ENCODE data around the gene NCDN.
"Not testable (repeated sequence)": the region's sequence is repeated elsewhere in the genome, so short reads cannot be mapped to it uniquely, and the experiment has no call there.

NCDN gene

DNA sequence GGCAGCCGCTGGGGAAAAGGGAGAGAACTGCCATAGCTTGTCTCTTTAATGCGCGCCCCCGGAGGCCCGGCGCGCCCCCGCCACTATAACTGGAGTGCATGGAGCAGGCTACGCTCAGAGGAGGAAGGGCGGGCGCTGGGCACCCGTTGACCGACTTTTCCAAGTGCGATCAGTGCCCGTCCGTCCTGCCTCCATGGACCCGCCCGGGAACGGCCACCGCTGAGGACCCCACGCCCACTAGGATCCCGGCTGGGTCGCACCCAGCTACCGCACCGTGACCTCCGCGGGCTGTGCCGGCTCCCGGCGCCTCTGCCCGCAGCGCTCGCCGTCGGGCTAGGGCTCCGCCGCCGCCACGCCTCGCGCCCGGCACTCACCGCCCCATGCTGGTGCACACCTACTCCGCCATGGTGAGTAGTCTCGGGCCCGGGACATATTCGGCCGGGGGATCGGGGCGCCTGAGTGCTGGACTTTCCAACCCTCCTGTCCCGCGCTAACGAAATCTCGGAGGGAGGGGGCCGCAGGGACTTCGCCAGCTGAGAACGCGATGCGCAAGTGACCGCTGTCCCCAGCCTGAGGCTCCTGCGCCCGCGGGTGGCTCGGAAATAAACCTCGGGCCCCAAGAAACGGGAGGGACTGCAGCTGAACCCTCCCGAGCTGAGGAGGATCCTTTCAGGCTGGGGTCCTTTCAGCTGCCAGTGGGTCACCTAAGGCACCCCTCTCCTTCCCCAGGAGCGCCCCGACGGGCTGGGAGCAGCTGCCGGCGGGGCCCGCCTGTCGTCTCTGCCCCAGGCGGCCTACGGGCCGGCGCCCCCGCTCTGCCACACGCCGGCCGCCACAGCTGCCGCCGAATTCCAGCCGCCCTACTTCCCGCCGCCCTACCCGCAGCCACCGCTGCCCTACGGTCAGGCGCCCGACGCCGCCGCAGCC lies 15.9 kb downstream of the NCDN start, which contains the start of gene TFAP2E:
Gene TFAP2E, plus strand, starts transcription at position 117 of the 927 bp plus-strand sequence. Its CDS starts 264 bp downstream, at position 381.
- H3K27me3 ChIP-seq (ENCODE audit: control insufficient read depth, insufficient read depth, low read length), result peaks cover 83% of the 10 kb centered on the region
- H3K27ac ChIP-seq (ENCODE audit: low read depth, low read length), result no peak within 1 kb of the TSS
- no peaks in the 10 kb centered on the region for H3K9me3 ChIP-seq (ENCODE audit: control insufficient read depth, insufficient read depth, low read depth, low read length)
- peak within 1 kb of the TSS; percentile 55 for H3K9ac ChIP-seq (ENCODE audit: low read length)
- H3K4me3 ChIP-seq (ENCODE audit: low read depth, low read length), result peak within 1 kb of the TSS; percentile 80
- H3K4me1 ChIP-seq (ENCODE audit: control insufficient read depth, insufficient read depth, low read length), result peaks cover 34% of the 10 kb centered on the region
- H3K36me3 ChIP-seq (ENCODE audit: control insufficient read depth, insufficient read depth, low read length), result no peaks in the 10 kb centered on the region

DNA sequence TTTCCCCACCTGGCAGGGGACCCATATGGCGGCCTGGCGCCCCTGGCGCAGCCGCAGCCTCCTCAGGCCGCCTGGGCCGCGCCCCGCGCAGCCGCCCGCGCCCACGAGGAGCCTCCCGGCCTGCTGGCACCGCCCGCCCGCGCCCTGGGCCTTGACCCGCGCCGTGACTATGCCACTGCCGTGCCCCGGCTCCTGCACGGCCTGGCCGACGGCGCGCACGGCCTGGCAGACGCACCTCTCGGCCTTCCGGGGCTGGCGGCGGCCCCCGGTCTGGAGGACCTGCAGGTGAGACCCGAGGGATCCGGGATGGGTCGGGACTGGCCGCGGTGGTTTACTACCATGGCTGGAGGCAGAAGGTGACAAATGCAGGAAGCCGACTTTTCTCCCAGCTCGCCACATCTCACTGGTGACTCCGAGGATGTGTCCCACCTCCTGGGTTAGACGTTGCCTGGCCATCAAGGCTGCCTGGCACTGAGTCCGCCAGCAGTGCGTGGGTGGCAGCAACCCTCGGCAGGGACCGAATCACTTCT lies 16.6 kb downstream of the NCDN start:
- H3K36me3 ChIP-seq (ENCODE audit: control insufficient read depth, insufficient read depth, low read length), result no peaks in the 10 kb centered on the region
- no peaks in the 10 kb centered on the region for H3K9me3 ChIP-seq (ENCODE audit: control insufficient read depth, insufficient read depth, low read depth, low read length)
- H3K4me3 ChIP-seq (ENCODE audit: low read depth, low read length), result peak overlapping the region; percentile 80
- H3K27me3 ChIP-seq (ENCODE audit: control insufficient read depth, insufficient read depth, low read length), result peaks cover 87% of the 10 kb centered on the region
- H3K9ac ChIP-seq (ENCODE audit: low read length), result no peak overlapping the region
- H3K4me1 ChIP-seq (ENCODE audit: control insufficient read depth, insufficient read depth, low read length), result peaks cover 34% of the 10 kb centered on the region
- no peak overlapping the region for H3K27ac ChIP-seq (ENCODE audit: low read depth, low read length)

DNA sequence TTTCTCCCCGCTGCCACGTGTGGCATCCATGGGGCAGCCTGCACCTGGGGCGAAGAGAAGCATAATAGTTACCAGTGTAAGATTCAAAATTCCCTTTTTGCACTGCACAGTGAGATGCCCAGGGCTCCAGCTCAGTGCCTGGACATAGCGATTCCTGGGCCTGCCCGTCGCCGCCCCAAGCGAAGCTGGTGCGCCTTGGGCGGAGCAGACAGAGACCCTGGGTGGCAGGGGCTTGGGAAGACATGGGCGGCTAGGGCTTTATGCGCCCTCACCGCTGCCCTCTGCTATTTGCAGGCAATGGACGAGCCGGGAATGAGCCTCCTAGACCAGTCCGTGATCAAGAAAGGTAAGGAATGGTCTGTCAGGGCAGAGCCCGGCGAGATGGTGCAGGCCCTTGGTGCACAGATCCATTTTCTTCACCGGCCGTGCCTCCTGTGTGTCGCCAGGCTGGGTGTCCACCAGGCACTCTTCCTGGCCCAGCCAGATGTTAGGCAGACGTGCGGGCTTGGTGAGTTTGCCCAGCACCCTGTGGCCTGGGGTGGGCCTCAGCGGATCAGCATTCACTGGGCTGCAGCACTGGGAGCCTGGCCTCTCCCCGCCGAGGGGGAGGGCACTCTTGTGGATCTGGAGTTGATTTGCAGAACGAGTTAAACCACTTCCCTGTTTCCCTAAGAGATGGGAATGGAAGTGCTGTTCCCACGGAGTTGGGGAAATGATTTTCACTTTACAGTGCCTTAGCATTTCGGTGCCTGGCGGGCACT lies 17.2 kb downstream of the NCDN start:
- Histone ChIP-seq H3K9me3 (ENCODE audit: control insufficient read depth, insufficient read depth, low read depth, low read length) (no peaks in the 10 kb centered on the region), H3K9ac (ENCODE audit: low read length) (no peak overlapping the region), H3K27ac (ENCODE audit: low read depth, low read length) (no peak overlapping the region), H3K36me3 (ENCODE audit: control insufficient read depth, insufficient read depth, low read length) (no peaks in the 10 kb centered on the region), H3K4me1 (ENCODE audit: control insufficient read depth, insufficient read depth, low read length) (peaks cover 34% of the 10 kb centered on the region), H3K27me3 (ENCODE audit: control insufficient read depth, insufficient read depth, low read length) (peaks cover 87% of the 10 kb centered on the region), H3K4me3 (ENCODE audit: low read depth, low read length) (peak overlapping the region; percentile 80; the same call in 1 of the 2 replicates)

DNA sequence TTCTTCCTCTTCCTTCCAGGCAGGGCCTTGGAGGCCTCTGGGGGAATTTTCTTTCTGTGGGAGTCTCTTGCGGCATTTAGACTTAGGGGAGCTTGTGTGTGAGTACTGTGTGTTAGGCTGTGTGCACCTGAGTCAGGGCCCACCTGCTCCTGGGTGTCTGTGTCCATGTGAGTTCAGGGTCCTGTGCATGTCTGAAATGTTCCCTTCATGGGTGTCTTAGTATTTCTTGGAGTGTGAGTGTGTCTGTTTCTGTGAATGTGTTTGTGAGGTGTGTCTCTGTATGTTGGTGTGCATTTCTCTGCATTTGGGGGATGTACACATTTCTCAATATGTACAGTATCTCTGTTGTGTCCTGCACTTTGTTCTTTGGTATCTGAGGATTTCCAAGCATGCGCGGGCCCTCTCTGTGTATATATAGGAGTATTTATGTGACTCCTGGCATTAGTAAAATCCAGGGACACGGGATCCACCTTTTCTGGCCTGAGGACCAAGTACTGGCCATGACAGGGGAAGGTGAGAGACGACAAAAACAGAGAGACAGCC lies 17.9 kb downstream of the NCDN start:
- H3K9ac ChIP-seq (ENCODE audit: low read length), result no peak overlapping the region
- no peak overlapping the region for H3K27ac ChIP-seq (ENCODE audit: low read depth, low read length)
- H3K36me3 ChIP-seq (ENCODE audit: control insufficient read depth, insufficient read depth, low read length), result no peaks in the 10 kb centered on the region
- H3K9me3 ChIP-seq (ENCODE audit: control insufficient read depth, insufficient read depth, low read depth, low read length), result no peaks in the 10 kb centered on the region
- H3K4me3 ChIP-seq (ENCODE audit: low read depth, low read length), result no peak overlapping the region
- H3K4me1 ChIP-seq (ENCODE audit: control insufficient read depth, insufficient read depth, low read length), result peaks cover 34% of the 10 kb centered on the region
- H3K27me3 ChIP-seq (ENCODE audit: control insufficient read depth, insufficient read depth, low read length), result peaks cover 82% of the 10 kb centered on the region

DNA sequence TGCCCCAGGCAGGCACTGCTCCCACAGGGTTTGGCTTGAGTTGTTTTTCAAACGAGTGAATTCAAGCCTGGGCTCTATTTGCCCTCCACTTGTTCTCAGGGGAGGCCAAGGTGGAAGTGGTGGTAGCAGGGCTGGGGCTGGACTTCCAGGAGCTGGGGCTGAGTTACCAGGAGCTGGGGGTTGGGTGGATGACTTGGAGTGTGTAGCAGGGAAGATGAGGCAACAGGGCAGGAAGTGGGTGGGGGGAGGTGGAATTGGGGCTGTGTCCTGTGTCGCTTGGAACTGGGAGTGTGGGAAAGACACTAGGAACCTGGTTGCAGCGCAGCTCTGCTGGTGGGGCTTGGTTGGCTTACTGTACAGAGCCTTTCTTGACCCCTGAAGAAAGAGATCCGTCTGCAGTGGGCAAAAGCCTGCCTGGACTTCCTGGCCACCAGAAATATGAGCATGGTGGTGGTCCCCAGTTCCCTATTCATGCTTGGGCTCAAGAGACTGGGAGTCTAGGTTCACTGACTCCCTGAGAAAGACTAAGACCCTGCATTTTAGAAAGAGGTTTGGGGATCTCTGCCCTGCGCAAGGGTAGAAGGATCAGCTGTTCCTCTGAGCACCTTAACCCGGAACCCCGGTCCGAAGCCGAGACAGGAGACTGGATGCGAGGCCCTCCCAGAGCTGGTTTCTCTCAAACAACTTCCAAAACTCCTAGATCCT lies 18.6 kb downstream of the NCDN start:
- no peak overlapping the region for H3K27ac ChIP-seq (ENCODE audit: low read depth, low read length)
- H3K27me3 ChIP-seq (ENCODE audit: control insufficient read depth, insufficient read depth, low read length), result peaks cover 76% of the 10 kb centered on the region
- peaks cover 34% of the 10 kb centered on the region for H3K4me1 ChIP-seq (ENCODE audit: control insufficient read depth, insufficient read depth, low read length)

DNA sequence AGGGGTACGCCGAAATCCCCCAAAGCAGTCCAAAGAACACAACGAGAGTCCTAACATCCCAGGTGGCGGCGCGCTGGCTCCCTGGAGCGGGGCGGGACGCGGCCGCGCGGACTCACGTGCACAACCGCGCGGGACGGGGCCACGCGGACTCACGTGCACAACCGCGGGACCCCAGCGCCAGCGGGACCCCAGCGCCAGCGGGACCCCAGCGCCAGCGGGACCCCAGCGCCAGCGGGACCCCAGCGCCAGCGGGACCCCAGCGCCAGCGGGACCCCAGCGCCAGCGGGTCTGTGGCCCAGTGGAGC lies 19.1 kb downstream of the NCDN start:
- Histone ChIP-seq H3K4me3 (ENCODE audit: low read depth, low read length) (peak overlapping the region; percentile 72), H3K4me1 (ENCODE audit: control insufficient read depth, insufficient read depth, low read length) (peaks cover 34% of the 10 kb centered on the region), H3K27me3 (ENCODE audit: control insufficient read depth, insufficient read depth, low read length) (peaks cover 71% of the 10 kb centered on the region)
- H3K9me3 ChIP-seq (ENCODE audit: control insufficient read depth, insufficient read depth, low read depth, low read length); H3K36me3 ChIP-seq (ENCODE audit: control insufficient read depth, insufficient read depth, low read length); H3K9ac ChIP-seq (ENCODE audit: low read length); H3K27ac ChIP-seq (ENCODE audit: low read depth, low read length): not testable (repeated sequence)

More for the DNA sequence above, 18.6 kb downstream of the NCDN start:
- H3K9me3 ChIP-seq (ENCODE audit: control insufficient read depth, insufficient read depth, low read depth, low read length), result no peaks in the 10 kb centered on the region
- no peak overlapping the region for H3K9ac ChIP-seq (ENCODE audit: low read length)
- H3K36me3 ChIP-seq (ENCODE audit: control insufficient read depth, insufficient read depth, low read length), result no peaks in the 10 kb centered on the region
- H3K4me3 ChIP-seq (ENCODE audit: low read depth, low read length), result peak overlapping the region; percentile 30; the same call in 1 of the 2 replicates

DNA sequence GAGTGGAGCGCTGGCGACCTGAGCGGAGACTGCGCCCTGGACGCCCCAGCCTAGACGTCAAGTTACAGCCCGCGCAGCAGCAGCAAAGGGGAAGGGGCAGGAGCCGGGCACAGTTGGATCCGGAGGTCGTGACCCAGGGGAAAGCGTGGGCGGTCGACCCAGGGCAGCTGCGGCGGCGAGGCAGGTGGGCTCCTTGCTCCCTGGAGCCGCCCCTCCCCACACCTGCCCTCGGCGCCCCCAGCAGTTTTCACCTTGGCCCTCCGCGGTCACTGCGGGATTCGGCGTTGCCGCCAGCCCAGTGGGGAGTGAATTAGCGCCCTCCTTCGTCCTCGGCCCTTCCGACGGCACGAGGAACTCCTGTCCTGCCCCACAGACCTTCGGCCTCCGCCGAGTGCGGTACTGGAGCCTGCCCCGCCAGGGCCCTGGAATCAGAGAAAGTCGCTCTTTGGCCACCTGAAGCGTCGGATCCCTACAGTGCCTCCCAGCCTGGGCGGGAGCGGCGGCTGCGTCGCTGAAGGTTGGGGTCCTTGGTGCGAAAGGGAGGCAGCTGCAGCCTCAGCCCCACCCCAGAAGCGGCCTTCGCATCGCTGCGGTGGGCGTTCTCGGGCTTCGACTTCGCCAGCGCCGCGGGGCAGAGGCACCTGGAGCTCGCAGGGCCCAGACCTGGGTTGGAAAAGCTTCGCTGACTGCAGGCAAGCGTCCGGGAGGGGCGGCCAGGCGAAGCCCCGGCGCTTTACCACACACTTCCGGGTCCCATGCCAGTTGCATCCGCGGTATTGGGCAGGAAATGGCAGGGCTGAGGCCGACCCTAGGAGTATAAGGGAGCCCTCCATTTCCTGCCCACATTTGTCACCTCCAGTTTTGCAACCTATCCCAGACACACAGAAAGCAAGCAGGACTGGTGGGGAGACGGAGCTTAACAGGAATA lies 19.7 kb downstream of the NCDN start:
- no peaks in the 10 kb centered on the region for H3K36me3 ChIP-seq (ENCODE audit: control insufficient read depth, insufficient read depth, low read length)
- H3K27ac ChIP-seq (ENCODE audit: low read depth, low read length), result no peak overlapping the region
- peak overlapping the region; percentile 45 for H3K9ac ChIP-seq (ENCODE audit: low read length)
- peak overlapping the region; percentile 72 for H3K4me3 ChIP-seq (ENCODE audit: low read depth, low read length)
- H3K4me1 ChIP-seq (ENCODE audit: control insufficient read depth, insufficient read depth, low read length), result peaks cover 34% of the 10 kb centered on the region
- H3K9me3 ChIP-seq (ENCODE audit: control insufficient read depth, insufficient read depth, low read depth, low read length), result no peaks in the 10 kb centered on the region
- H3K27me3 ChIP-seq (ENCODE audit: control insufficient read depth, insufficient read depth, low read length), result peaks cover 65% of the 10 kb centered on the region

DNA sequence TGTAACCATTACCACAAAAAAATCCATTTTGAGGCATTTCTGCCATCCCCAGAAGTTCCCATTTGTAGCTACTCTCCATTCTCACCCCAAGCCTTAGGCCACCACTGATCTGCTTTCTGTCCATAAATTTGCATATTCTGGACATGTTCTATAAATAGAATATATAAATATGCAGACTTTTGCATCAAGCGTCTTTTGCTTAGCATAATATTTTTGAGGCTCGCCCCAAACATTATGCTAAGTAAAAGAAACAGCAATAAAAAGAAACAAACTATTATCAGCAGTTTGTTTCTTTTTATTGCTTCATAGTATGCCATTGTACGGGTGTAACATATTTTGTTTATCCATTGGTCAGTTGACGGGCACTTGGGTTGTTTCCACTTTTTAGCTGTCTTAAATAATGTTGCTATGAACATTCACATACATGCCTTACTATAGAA lies 23.4 kb downstream of the NCDN start:
- Histone ChIP-seq H3K9me3 (ENCODE audit: control insufficient read depth, insufficient read depth, low read depth, low read length) (no peaks in the 10 kb centered on the region), H3K27ac (ENCODE audit: low read depth, low read length) (no peak overlapping the region), H3K27me3 (ENCODE audit: control insufficient read depth, insufficient read depth, low read length) (peaks cover 28% of the 10 kb centered on the region), H3K36me3 (ENCODE audit: control insufficient read depth, insufficient read depth, low read length) (no peaks in the 10 kb centered on the region), H3K9ac (ENCODE audit: low read length) (no peak overlapping the region), H3K4me3 (ENCODE audit: low read depth, low read length) (no peak overlapping the region), H3K4me1 (ENCODE audit: control insufficient read depth, insufficient read depth, low read length) (peaks cover 12% of the 10 kb centered on the region)

DNA sequence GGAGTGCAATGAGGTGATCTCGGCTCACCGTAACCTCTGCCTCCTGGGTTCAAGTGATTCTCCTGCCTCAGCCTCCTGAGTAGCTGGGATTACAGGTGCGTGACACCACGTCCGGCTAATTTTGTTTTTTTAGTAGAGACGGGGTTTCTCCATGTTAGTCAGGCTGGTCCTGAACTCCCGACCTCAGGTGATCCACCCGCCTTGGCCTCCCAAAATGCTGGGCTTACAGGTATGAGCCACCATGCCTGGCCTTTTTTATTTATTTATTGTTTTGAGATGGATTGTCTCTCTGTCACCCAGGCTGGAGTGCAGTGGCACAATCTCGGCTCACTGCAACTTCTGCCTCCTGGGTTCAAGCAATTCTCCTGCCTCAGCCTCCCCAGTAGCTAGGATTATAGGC lies 24.0 kb downstream of the NCDN start:
- not testable (repeated sequence) for H3K36me3 ChIP-seq (ENCODE audit: control insufficient read depth, insufficient read depth, low read length); H3K9me3 ChIP-seq (ENCODE audit: control insufficient read depth, insufficient read depth, low read depth, low read length); H3K4me1 ChIP-seq (ENCODE audit: control insufficient read depth, insufficient read depth, low read length); H3K4me3 ChIP-seq (ENCODE audit: low read depth, low read length); H3K27ac ChIP-seq (ENCODE audit: low read depth, low read length); H3K9ac ChIP-seq (ENCODE audit: low read length)
- peaks cover 22% of the 10 kb centered on the region for H3K27me3 ChIP-seq (ENCODE audit: control insufficient read depth, insufficient read depth, low read length)

DNA sequence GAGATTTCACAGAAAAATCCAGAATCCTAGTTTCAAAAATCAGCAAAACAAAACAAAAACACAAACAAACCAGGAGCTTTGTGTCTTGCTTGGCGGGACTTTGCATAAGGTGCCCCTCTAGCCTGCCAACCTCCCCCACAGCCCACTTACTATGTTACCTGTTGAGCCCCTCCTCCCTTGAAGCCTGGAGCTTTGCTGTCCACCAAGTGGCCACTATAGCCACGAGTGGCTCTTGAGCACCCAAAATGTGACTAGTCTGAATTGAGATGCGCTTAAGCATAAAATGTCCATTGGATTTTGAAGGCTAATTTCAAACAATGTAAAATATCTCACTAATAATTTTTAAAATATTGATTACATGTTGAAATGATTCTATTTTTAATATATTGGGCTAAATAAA lies 27.7 kb downstream of the NCDN start:
- Histone ChIP-seq H3K27me3 (ENCODE audit: control insufficient read depth, insufficient read depth, low read length) (no peaks in the 10 kb centered on the region), H3K4me3 (ENCODE audit: low read depth, low read length) (no peak overlapping the region), H3K9me3 (ENCODE audit: control insufficient read depth, insufficient read depth, low read depth, low read length) (no peaks in the 10 kb centered on the region), H3K4me1 (ENCODE audit: control insufficient read depth, insufficient read depth, low read length) (peaks cover 6% of the 10 kb centered on the region; the same call in 1 of the 2 replicates), H3K9ac (ENCODE audit: low read length) (no peak overlapping the region), H3K36me3 (ENCODE audit: control insufficient read depth, insufficient read depth, low read length) (no peaks in the 10 kb centered on the region), H3K27ac (ENCODE audit: low read depth, low read length) (no peak overlapping the region)

Data from HUES6 (cell line).